ENCODE measurements around the gene LRMDA. TPM values are rescaled to one million over a fixed set of nuclear protein-coding genes. Genes with fewer than 3 reads are reported as not detected.

The LRMDA gene
- total and polyA plus RNA-seq, 10 of the 15 experiments (the other 5 are each of a cell fraction or from before 2014, with no cell fraction given): 0.07 to 0.54 (median 0.29) TPM; not detected in 4

DNA sequence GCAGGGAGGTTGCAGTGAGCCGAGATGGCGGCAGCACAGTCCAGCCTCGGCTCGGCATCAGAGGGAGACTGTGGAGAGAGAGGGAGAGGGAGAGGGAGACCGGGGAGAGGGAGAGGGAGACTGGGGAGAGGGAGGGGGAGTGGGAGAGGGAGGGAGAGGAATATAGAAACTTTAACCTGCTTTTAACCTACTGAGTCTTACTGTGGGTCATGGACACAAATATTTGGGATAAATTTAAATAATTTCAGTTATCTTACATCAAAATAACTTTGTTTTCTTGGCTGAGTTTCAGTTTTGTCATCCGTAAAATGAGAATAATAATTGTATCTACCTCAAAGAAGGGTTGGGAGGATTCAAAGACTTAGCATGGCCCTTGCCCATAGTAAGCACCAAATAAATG is 319.8 kb downstream of the LRMDA start:
- POLR2A ChIA-PET: no interaction called here
- CTCF ChIA-PET: no interaction called here

DNA sequence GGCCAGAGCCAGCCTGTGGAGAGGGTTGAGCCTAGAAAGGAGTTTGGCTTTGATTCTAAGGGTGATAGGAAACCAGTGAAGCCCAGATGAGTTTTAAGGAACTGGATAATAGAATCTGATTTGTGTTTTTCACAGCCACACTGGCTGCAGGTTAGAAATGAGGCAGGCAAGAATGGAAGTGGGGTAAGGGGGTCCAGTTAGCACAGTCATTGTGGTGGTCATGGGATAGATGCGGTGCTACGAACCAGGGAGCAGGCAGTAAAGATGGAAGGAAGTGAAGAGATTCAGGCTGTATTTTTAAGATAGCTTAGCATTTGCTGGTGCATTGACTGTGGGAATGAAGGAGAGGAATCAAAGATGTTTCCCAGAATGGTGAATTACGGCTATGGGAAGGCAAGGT is 322.2 kb downstream of the LRMDA start:
- Histone ChIP-seq H3K4me1 (ENCODE audit: control insufficient read depth, insufficient read depth, low read length) (no peaks in the 10 kb centered on the region), H3K9me3 (replicated peaks; ENCODE audit: control insufficient read depth, insufficient read depth, low read length) (no peaks in the 10 kb centered on the region), H4K20me1 (ENCODE audit: control insufficient read depth, insufficient read depth) (no peaks in the 10 kb centered on the region), H3K4me2 (ENCODE audit: control insufficient read depth, insufficient read depth) (no peak overlapping the region), H3K27ac (ENCODE audit: control insufficient read depth, insufficient read depth) (no peak overlapping the region), H3K36me3 (ENCODE audit: control insufficient read depth in 2 of 2, insufficient read depth in 2 of 2, low read length in 1 of 2) (no peaks in the 10 kb centered on the region), H3K4me3 (no peak overlapping the region), H3K9ac (ENCODE audit: control insufficient read depth, insufficient read depth, low read length) (no peak overlapping the region), H3K79me2 (ENCODE audit: control insufficient read depth, insufficient read depth, low read length) (no peaks in the 10 kb centered on the region), H3K27me3 (replicated peaks in 1 of 2; ENCODE audit: control insufficient read depth in 2 of 2, insufficient read depth in 2 of 2, low read length in 1 of 2) (peaks cover 0 to 2% of the 10 kb centered on the region in 2 experiments; a peak in 1 of 4 replicates), H2AFZ (ENCODE audit: control insufficient read depth, low read depth, low read length) (no peak overlapping the region)
- intact Hi-C loops (cut with micrococcal nuclease; ENCODE audit: unreplicated experiment) (no loop called here), in situ Hi-C loops (cut with MboI) (no loop called here)
- CTCF ChIA-PET: interaction anchor here (0.6 kb wide), 1 partner anchor 896 kb away, joined by 4 read pairs; no protein-coding TSS in a partner anchor
- 50% methylated on average over 3 of the region's 3 CpGs for WGBS (ENCODE audit: insufficient coverage, insufficient replicate concordance, low lambda C conversion rate, missing lambda C conversion rate)
- no peak for FAIRE-seq
- SMC1A ChIA-PET (ENCODE audit: uncharacterized antibody, unreplicated experiment): interaction anchor here (0.9 to 1.1 kb wide), 2 partner anchors 11 to 45 kb away, joined by 3 read pairs; no protein-coding TSS in a partner anchor
- no TSS peak for BruUV-seq (replicated peaks)
- no peak for DNase-seq (ENCODE audit: low read depth, low spot score)
- no peak for ATAC-seq
- POLR2A ChIA-PET: no interaction called here
- RAD21 ChIA-PET (ENCODE audit: unreplicated experiment): no interaction called here
- no peak for TF ChIP-seq ZNF384 (IDR thresholded peaks at IDR 0.05; ENCODE audit: borderline replicate concordance, low read depth, low read length)
- TF ChIP-seq EED (IDR thresholded peaks at IDR 0.05; ENCODE audit: low read depth): no peak
- no peak for TF ChIP-seq HDGF (IDR thresholded peaks at IDR 0.05)
- no peak for TF ChIP-seq PAX5 (IDR thresholded peaks at IDR 0.05; ENCODE audit: borderline replicate concordance, low read depth, low read length)
- no peak for TF ChIP-seq BRCA1 (IDR thresholded peaks at IDR 0.05; ENCODE audit: low read depth, low read length)
- TF ChIP-seq STAT1 (conservative IDR thresholded peaks at IDR 0.05): no peak
- no peak for TF ChIP-seq RBBP5 (conservative IDR thresholded peaks at IDR 0.05)
- no peak for TF ChIP-seq MTA2 (IDR thresholded peaks at IDR 0.05; ENCODE audit: low read depth)
- TF ChIP-seq, protein P1, sequence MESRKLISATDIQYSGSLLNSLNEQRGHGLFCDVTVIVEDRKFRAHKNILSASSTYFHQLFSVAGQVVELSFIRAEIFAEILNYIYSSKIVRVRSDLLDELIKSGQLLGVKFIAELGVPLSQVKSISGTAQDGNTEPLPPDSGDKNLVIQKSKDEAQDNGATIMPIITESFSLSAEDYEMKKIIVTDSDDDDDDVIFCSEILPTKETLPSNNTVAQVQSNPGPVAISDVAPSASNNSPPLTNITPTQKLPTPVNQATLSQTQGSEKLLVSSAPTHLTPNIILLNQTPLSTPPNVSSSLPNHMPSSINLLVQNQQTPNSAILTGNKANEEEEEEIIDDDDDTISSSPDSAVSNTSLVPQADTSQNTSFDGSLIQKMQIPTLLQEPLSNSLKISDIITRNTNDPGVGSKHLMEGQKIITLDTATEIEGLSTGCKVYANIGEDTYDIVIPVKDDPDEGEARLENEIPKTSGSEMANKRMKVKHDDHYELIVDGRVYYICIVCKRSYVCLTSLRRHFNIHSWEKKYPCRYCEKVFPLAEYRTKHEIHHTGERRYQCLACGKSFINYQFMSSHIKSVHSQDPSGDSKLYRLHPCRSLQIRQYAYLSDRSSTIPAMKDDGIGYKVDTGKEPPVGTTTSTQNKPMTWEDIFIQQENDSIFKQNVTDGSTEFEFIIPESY (IDR thresholded peaks at IDR 0.05): no peak

More for the DNA sequence above, 319.8 kb downstream of the LRMDA start:
- SMC1A ChIA-PET (ENCODE audit: uncharacterized antibody, unreplicated experiment): no interaction called here
- intact Hi-C loops (cut with micrococcal nuclease; ENCODE audit: unreplicated experiment) (no loop called here), in situ Hi-C loops (cut with MboI) (no loop called here)
- no peaks in the 10 kb centered on the region; a peak in 1 of 4 replicates for H3K27me3 ChIP-seq (replicated peaks in 1 of 2; ENCODE audit: control insufficient read depth in 2 of 2, insufficient read depth in 2 of 2, low read length in 1 of 2)
- RAD21 ChIA-PET (ENCODE audit: unreplicated experiment): no interaction called here
- no peaks in the 10 kb centered on the region for H3K36me3 ChIP-seq (ENCODE audit: control insufficient read depth in 2 of 2, insufficient read depth in 2 of 2, low read length in 1 of 2)
- no peaks in the 10 kb centered on the region for H3K79me2 ChIP-seq (ENCODE audit: control insufficient read depth, insufficient read depth, low read length)
- H3K27ac ChIP-seq (ENCODE audit: control insufficient read depth, insufficient read depth): no peak overlapping the region
- H3K4me1 ChIP-seq (ENCODE audit: control insufficient read depth, insufficient read depth, low read length): no peaks in the 10 kb centered on the region
- no TSS peak for BruUV-seq (replicated peaks)
- no peaks in the 10 kb centered on the region for H4K20me1 ChIP-seq (ENCODE audit: control insufficient read depth, insufficient read depth)
- H3K9ac ChIP-seq (ENCODE audit: control insufficient read depth, insufficient read depth, low read length): no peak overlapping the region
- H3K4me3 ChIP-seq: no peak overlapping the region
- FAIRE-seq: no peak
- 95% methylated on average over 1 of the region's 6 CpGs for WGBS (ENCODE audit: insufficient coverage, insufficient replicate concordance, low lambda C conversion rate, missing lambda C conversion rate)
- TF ChIP-seq RUNX3 (IDR thresholded peaks at IDR 0.05; ENCODE audit: low read length): no peak
- TF ChIP-seq NRF1 (conservative IDR thresholded peaks at IDR 0.05; ENCODE audit: low read depth, low read length): no peak
- no peak for TF ChIP-seq TCF7 (IDR thresholded peaks at IDR 0.05; ENCODE audit: borderline replicate concordance)
- no peak for TF ChIP-seq EZH2 (IDR thresholded peaks at IDR 0.05; ENCODE audit: borderline replicate concordance, control insufficient read depth, low read depth, low read length)
- no peak for TF ChIP-seq LARP7 (IDR thresholded peaks at IDR 0.05)
- no peak for TF ChIP-seq KLF5 (IDR thresholded peaks at IDR 0.05; ENCODE audit: partially characterized antibody)
- H2AFZ ChIP-seq (ENCODE audit: control insufficient read depth, low read depth, low read length): no peak overlapping the region
- no peak for ATAC-seq
- H3K4me2 ChIP-seq (ENCODE audit: control insufficient read depth, insufficient read depth): no peak overlapping the region
- H3K9me3 ChIP-seq (replicated peaks; ENCODE audit: control insufficient read depth, insufficient read depth, low read length): no peaks in the 10 kb centered on the region
- DNase-seq (ENCODE audit: low read depth, low spot score): no peak

All from GM12878 (cell line).